ENCODE data around the gene MICAL2.

The MICAL2 gene

GRCh38 chr11:12124306-12124705, 13.9 kb downstream of the MICAL2 start:
- Histone ChIP-seq H3K4me2 (ENCODE audit: low read length) (no peak overlapping the region), H3K79me1 (ENCODE audit: low read length) (peaks cover 6% of the 10 kb centered on the region)
- no CpG with 5 or more reads among the region's 9 CpGs for WGBS (ENCODE audit: extremely low coverage, insufficient coverage, insufficient read length)

DNA sequence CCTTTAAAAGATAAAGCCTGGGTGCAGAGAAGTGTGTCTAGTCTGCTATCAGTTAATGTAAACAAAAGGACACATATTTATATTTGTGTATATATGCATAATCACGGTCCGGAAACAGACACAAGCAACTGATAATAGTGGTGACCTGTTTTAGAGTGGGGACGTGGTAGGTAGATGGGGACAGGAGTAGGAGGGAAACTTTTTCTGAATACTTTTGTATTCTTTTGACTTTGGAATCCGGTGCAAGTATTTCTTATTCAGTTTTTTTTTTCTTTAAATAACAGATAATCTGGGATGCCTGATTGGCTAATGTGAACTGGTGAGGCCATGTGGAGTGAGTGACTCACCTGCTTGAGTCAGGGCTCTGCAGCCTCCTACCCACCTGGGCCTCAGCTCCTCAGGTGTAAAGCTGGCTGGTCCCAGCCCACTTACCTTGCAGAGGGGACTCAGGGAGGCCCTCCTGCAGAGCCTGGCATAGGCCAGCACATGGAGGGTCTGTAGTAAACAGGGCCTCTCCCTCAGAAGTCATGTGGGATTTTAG, 15.3 kb downstream of the MICAL2 start:
- Histone ChIP-seq H2BK12ac (ENCODE audit: low read length) (no peak overlapping the region), H3K14ac (ENCODE audit: low read length) (no peak overlapping the region), H3K27me3 (ENCODE audit: insufficient read depth, low read length) (no peaks in the 10 kb centered on the region), H2BK5ac (ENCODE audit: low read depth, low read length, poor library complexity) (no peak overlapping the region), H3K4me3 (ENCODE audit: low read depth, low read length) (no peak overlapping the region), H3K79me1 (ENCODE audit: low read length) (peaks cover 5% of the 10 kb centered on the region), H2BK120ac (ENCODE audit: insufficient read depth, low read length, poor library complexity) (no peak overlapping the region), H4K91ac (ENCODE audit: low read depth, low read length) (no peak overlapping the region), H3K36me3 (ENCODE audit: control insufficient read depth in 1 of 2, insufficient read depth in 2 of 2, low read length in 2 of 2) (no peaks in the 10 kb centered on the region), H4K8ac (ENCODE audit: low read depth, low read length) (no peak overlapping the region), H3K18ac (ENCODE audit: low read length) (no peak overlapping the region), H3K27ac (ENCODE audit: low read depth, low read length) (peak overlapping the region; percentile 24), H3K79me2 (ENCODE audit: control insufficient read depth, insufficient read depth, low read length, poor library complexity) (no peaks in the 10 kb centered on the region), H3K4ac (ENCODE audit: low read depth, low read length) (no peak overlapping the region), H2AFZ (ENCODE audit: insufficient read depth, low read length, poor library complexity) (no peak overlapping the region), H3K4me1 (ENCODE audit: control insufficient read depth in 1 of 2, insufficient read depth in 2 of 2, low read length in 2 of 2) (peaks cover 12 to 15% of the 10 kb centered on the region in 2 experiments), H3K4me2 (ENCODE audit: low read length) (no peak overlapping the region), H3K9ac (ENCODE audit: low read length) (no peak overlapping the region), H4K12ac (ENCODE audit: low read depth, low read length) (no peak overlapping the region), H2AK5ac (ENCODE audit: low read length) (no peak overlapping the region), H3K9me3 (ENCODE audit: insufficient read depth, low read depth, low read length) (no peaks in the 10 kb centered on the region), H3K23ac (ENCODE audit: low read length) (no peak overlapping the region)
- no CpG with 5 or more reads among the region's 4 CpGs for WGBS (ENCODE audit: extremely low coverage, insufficient coverage, insufficient read length)
- peak in 1 of 2 donors; percentile 46 for DNase-seq

More at GRCh38 chr11:12124306-12124705, 13.9 kb downstream of the MICAL2 start:
- H3K79me2 ChIP-seq (ENCODE audit: control insufficient read depth, insufficient read depth, low read length, poor library complexity), result no peaks in the 10 kb centered on the region
- no peaks in the 10 kb centered on the region for H3K27me3 ChIP-seq (ENCODE audit: insufficient read depth, low read length)
- peaks cover 19 to 25% of the 10 kb centered on the region in 2 experiments for H3K4me1 ChIP-seq (ENCODE audit: control insufficient read depth in 1 of 2, insufficient read depth in 2 of 2, low read length in 2 of 2)
- no peak overlapping the region for H2AK5ac ChIP-seq (ENCODE audit: low read length)
- no peak overlapping the region for H3K14ac ChIP-seq (ENCODE audit: low read length)
- no peak overlapping the region for H3K23ac ChIP-seq (ENCODE audit: low read length)
- H4K12ac ChIP-seq (ENCODE audit: low read depth, low read length), result no peak overlapping the region
- no peak overlapping the region for H3K27ac ChIP-seq (ENCODE audit: low read depth, low read length)
- H4K8ac ChIP-seq (ENCODE audit: low read depth, low read length), result no peak overlapping the region
- DNase-seq, result no peak
- no peak overlapping the region for H3K9ac ChIP-seq (ENCODE audit: low read length)
- no peaks in the 10 kb centered on the region for H3K9me3 ChIP-seq (ENCODE audit: insufficient read depth, low read depth, low read length)
- no peak overlapping the region for H2BK120ac ChIP-seq (ENCODE audit: insufficient read depth, low read length, poor library complexity)
- H3K4me3 ChIP-seq (ENCODE audit: low read depth, low read length), result no peak overlapping the region
- H3K18ac ChIP-seq (ENCODE audit: low read length), result no peak overlapping the region
- H2BK5ac ChIP-seq (ENCODE audit: low read depth, low read length, poor library complexity), result no peak overlapping the region
- H3K4ac ChIP-seq (ENCODE audit: low read depth, low read length), result no peak overlapping the region
- H4K91ac ChIP-seq (ENCODE audit: low read depth, low read length), result no peak overlapping the region
- no peak overlapping the region for H2AFZ ChIP-seq (ENCODE audit: insufficient read depth, low read length, poor library complexity)
- no peaks in the 10 kb centered on the region for H3K36me3 ChIP-seq (ENCODE audit: control insufficient read depth in 1 of 2, insufficient read depth in 2 of 2, low read length in 2 of 2)
- peak overlapping the region; percentile 1 for H2BK12ac ChIP-seq (ENCODE audit: low read length)

DNA sequence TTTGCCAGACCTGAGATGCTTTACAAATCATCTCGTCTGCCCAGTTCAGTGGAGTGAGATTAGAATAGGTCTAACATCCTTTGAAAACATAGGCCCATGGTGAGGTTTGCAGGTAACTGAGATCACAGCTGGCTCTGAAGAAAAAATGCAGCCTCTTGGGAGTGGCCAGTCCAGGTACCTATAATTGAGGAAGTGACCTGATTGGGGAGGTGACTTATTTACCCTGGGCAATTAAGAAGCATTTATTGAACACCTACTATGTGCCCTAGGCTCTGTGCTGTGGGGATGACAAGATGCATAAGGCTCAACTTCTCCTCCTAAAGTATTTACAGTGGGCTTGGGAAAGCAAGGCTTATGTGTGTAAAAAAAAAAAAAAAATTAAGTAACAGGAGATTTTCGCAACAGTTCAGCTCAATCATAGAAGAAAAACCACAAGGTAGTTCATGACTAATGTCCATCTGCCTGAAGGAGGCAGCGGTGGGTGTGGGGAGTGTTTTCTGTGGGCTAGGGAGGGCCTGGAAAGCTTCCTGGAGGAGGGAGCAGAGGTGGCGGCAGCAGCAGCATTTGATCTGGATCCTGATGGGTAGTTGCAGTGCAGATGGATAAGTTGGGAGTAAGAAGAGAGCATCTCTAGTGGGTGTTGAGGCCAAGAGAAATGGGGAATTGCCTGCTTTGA, 16.1 kb downstream of the MICAL2 start:
- H3K79me1 ChIP-seq (ENCODE audit: low read length), result peaks cover 3% of the 10 kb centered on the region
- DNase-seq, result peak; percentile 62 to 76
- no peak overlapping the region for H2AK5ac ChIP-seq (ENCODE audit: low read length)
- H3K4ac ChIP-seq (ENCODE audit: low read depth, low read length), result no peak overlapping the region
- no CpG with 5 or more reads among the region's 4 CpGs for WGBS (ENCODE audit: extremely low coverage, insufficient coverage, insufficient read length)
- H3K79me2 ChIP-seq (ENCODE audit: control insufficient read depth, insufficient read depth, low read length, poor library complexity), result no peaks in the 10 kb centered on the region
- H3K27me3 ChIP-seq (ENCODE audit: insufficient read depth, low read length), result no peaks in the 10 kb centered on the region
- no peak overlapping the region for H2BK5ac ChIP-seq (ENCODE audit: low read depth, low read length, poor library complexity)
- no peak overlapping the region for H4K91ac ChIP-seq (ENCODE audit: low read depth, low read length)
- no peak overlapping the region for H3K23ac ChIP-seq (ENCODE audit: low read length)
- peak overlapping the region; percentile 24 for H3K27ac ChIP-seq (ENCODE audit: low read depth, low read length)
- H2AFZ ChIP-seq (ENCODE audit: insufficient read depth, low read length, poor library complexity), result no peak overlapping the region
- H2BK120ac ChIP-seq (ENCODE audit: insufficient read depth, low read length, poor library complexity), result no peak overlapping the region
- no peak overlapping the region for H2BK12ac ChIP-seq (ENCODE audit: low read length)
- no peaks in the 10 kb centered on the region for H3K9me3 ChIP-seq (ENCODE audit: insufficient read depth, low read depth, low read length)
- H3K4me3 ChIP-seq (ENCODE audit: low read depth, low read length), result no peak overlapping the region
- H4K12ac ChIP-seq (ENCODE audit: low read depth, low read length), result no peak overlapping the region
- peaks cover 12 to 16% of the 10 kb centered on the region in 2 experiments for H3K4me1 ChIP-seq (ENCODE audit: control insufficient read depth in 1 of 2, insufficient read depth in 2 of 2, low read length in 2 of 2)
- H3K14ac ChIP-seq (ENCODE audit: low read length), result no peak overlapping the region
- H4K8ac ChIP-seq (ENCODE audit: low read depth, low read length), result no peak overlapping the region
- H3K18ac ChIP-seq (ENCODE audit: low read length), result no peak overlapping the region
- no peaks in the 10 kb centered on the region for H3K36me3 ChIP-seq (ENCODE audit: control insufficient read depth in 1 of 2, insufficient read depth in 2 of 2, low read length in 2 of 2)
- no peak overlapping the region for H3K9ac ChIP-seq (ENCODE audit: low read length)
- no peak overlapping the region for H3K4me2 ChIP-seq (ENCODE audit: low read length)

DNA sequence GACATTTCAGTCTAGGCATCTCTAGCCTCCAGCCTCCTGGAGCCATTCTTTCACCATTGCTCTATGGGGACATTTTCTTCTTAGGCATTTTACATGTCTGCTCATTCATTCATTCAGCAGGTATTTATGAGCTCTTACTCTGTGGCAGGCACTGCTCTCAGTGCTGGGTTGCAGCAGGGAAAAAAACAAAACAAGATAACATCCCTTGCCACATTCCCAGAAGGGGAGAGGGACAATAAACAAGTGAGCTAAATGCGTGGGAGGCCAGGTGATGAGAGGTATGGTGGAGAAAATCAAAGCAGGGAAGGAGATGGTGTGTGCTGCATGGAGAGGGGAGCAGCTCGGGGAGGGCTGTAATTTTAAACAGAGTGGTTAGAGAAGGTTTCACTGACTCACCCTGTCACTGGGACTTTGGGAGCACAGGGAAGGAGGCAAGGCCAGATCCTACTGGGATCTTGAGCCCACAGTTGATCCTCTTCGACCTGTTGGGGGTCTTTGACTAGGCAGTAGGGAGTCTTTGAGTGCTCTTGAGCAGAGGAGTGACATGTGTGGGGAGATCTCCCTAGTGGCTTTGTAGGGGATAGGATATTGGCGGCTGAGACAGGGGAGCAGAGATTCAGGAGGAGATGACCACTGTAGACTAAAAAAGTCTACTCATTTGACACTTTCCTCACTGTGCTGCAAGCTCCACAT, 17.0 kb downstream of the MICAL2 start:
- no peak overlapping the region for H3K14ac ChIP-seq (ENCODE audit: low read length)
- no CpG with 5 or more reads among the region's 4 CpGs for WGBS (ENCODE audit: extremely low coverage, insufficient coverage, insufficient read length)
- no peak overlapping the region for H2AK5ac ChIP-seq (ENCODE audit: low read length)
- H3K79me2 ChIP-seq (ENCODE audit: control insufficient read depth, insufficient read depth, low read length, poor library complexity), result no peaks in the 10 kb centered on the region
- no peak overlapping the region for H3K23ac ChIP-seq (ENCODE audit: low read length)
- H2AFZ ChIP-seq (ENCODE audit: insufficient read depth, low read length, poor library complexity), result no peak overlapping the region
- H2BK12ac ChIP-seq (ENCODE audit: low read length), result no peak overlapping the region
- H2BK5ac ChIP-seq (ENCODE audit: low read depth, low read length, poor library complexity), result no peak overlapping the region
- H2BK120ac ChIP-seq (ENCODE audit: insufficient read depth, low read length, poor library complexity), result no peak overlapping the region
- H4K8ac ChIP-seq (ENCODE audit: low read depth, low read length), result no peak overlapping the region
- no peaks in the 10 kb centered on the region for H3K27me3 ChIP-seq (ENCODE audit: insufficient read depth, low read length)
- no peaks in the 10 kb centered on the region for H3K9me3 ChIP-seq (ENCODE audit: insufficient read depth, low read depth, low read length)
- H4K12ac ChIP-seq (ENCODE audit: low read depth, low read length), result no peak overlapping the region
- DNase-seq, result peak; percentile 56 to 75
- H3K18ac ChIP-seq (ENCODE audit: low read length), result no peak overlapping the region
- no peak overlapping the region for H3K9ac ChIP-seq (ENCODE audit: low read length)
- H3K4me2 ChIP-seq (ENCODE audit: low read length), result no peak overlapping the region
- no peak overlapping the region for H3K4me3 ChIP-seq (ENCODE audit: low read depth, low read length)
- peak overlapping the region; percentile 22 for H3K27ac ChIP-seq (ENCODE audit: low read depth, low read length)
- H3K4ac ChIP-seq (ENCODE audit: low read depth, low read length), result no peak overlapping the region
- no peaks in the 10 kb centered on the region for H3K36me3 ChIP-seq (ENCODE audit: control insufficient read depth in 1 of 2, insufficient read depth in 2 of 2, low read length in 2 of 2)
- H3K4me1 ChIP-seq (ENCODE audit: control insufficient read depth in 1 of 2, insufficient read depth in 2 of 2, low read length in 2 of 2), result peaks cover 13 to 21% of the 10 kb centered on the region in 2 experiments
- peaks cover 3% of the 10 kb centered on the region for H3K79me1 ChIP-seq (ENCODE audit: low read length)
- no peak overlapping the region for H4K91ac ChIP-seq (ENCODE audit: low read depth, low read length)

All from trophoblast cell (in vitro differentiated cells and primary cell).